ENCODE results near the gene FMN1.

The FMN1 gene

DNA sequence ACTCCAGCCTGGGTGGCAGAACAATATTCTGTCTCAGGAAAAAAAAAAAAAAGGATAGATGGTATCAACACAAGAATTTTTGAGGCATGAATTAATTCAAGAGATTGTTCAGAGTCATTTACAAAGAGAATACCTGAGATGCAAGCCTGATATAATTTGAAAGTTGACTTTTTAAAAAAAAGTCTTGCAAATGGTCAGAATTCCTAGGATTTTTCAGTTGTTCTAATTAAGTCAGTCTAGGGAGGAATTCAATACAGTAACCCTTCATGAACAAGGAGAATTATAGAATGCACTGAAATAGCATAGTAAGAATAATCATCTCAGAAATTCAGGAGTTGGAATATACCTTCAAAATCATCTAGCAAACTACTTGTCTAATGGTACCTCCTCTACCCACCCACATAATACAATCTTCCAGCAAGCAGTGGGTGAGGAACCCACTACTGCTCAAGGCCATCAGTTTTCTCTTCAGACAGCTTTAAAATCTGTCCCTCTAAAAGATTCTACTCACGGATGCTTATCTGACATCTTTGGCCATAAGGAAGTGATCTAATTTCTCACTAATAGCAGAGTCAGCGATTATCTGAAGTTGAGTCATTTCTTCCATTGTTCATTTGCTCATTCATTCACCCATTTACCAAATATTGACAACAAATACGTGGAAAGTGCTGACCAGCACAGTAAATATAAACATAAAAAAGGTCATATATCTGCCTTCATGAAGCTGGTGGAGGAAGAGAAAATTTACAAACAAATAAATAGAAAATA lies 317.1 kb downstream of the FMN1 start:
- no peak for FAIRE-seq

DNA sequence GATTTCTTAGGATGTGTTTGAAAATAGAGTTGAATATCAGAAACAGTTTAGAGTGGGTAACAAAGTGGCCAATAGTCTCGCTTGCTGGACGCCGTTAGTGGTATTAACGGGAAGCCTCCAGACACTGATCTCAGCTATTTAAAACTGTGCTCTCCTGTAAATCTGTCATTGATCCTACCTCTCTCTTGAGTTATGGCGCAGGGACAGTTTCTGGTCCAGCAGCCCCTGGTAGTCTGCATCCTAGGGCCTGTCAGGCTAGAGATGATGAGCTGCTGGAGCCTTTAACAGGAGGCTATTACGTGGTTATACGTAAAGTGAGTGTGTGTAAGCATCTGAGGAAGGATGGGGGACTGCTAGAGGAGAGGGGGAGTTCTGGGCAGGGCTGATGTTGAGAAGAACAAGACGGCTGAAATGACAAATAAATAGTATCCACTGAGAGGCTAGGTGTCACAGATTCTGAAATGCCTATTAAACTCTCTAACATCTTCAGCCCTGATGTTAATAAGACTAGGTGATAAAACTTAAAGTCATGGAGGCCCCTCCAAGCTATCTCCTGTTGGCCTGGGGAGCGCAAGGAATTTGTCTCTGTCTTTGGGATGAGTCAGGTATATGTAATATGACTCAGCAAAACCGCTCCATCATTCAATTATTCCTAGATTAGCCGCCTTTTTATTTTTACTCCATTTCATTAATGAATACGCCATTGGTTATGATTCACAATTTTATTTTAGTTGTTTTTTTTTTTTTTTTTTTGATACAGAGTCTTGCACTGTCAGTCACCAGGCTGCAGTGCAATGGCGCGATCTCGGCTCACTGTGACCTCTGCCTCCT lies 321.0 kb downstream of the FMN1 start:
- FAIRE-seq = no peak

DNA sequence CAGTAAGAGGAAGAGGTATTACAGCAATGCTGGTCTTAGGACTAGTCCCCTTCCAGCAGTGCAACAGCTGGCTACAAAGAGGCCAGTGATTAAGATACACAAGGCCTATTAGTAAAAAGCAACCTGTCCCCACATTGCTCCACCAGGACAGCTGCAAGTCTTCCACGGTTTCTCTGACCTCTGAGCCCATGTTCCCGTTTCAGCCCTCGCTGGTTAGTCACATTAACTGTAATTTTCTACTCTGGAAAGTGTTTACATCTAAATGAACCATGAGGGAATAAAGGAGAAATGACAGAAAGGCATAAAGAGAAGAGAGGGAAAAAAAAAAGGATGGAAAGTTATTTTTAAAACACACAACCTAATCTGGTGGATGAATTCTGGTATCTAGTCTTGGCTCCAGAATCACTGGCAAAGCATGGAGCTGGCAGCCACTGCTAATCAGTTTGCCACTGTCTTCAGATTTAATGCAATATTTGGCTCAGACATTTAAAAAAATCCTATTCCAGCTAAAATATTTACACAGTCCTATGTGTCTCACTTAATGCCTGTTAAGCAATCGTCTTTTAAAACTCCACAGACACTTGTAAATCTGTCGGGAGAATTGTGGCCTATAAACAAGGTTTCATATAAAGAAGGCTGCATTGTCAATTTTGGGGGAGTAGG lies 321.8 kb downstream of the FMN1 start:
- no peak for FAIRE-seq

DNA sequence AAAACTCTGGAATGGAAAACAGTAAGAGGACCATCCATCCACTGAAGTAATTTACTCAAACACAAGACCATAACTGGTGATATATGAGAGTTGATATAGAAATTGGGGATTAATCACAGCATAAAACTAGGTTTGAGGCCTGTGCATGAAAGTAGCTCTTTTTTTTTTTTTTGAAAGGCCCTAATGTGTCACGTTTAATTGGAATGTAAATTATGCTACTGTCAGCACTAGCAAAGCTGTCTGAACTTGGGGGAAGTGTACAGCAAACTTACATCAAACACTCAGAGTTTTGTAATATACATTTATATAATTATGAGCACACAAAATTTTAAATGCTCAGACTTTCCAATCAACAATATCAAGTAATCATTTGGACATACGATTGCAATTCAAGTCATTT lies 322.6 kb downstream of the FMN1 start:
- FAIRE-seq = no peak

DNA sequence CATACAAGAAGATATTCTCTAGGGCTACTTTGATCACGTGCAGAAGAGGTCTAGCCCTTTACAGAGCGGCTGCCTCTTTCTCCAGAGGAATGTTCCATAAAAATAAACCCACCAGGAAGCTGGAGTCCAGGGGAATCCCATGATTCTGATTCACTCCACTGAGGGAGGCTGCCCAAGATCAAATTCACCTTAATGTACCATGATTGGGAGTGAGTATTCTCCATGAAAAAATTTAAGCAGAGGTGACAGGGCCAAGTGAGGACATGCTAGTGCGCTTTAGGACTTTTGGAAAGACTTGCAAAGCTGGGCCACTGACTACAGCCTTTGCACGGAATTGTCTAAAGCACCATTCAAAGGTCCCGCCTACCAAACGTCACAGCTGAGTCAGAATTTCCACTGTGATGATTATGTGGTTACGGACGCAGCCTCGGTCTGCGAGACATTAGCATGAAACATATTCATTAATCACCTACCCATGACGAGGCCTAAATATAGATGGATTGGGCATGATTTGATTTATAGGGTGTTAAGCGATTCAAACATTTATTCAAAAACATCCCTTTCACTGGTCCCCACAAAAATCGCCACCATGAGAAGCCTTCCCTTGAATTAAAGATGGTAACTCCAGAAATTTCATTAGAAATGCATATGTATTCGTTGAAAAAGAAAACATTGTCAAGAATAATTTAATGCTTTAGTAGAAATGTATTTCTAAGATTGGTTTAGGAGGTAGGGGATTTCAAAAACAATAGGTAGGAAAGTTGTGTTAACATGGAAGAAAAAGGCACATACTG lies 324.1 kb downstream of the FMN1 start:
- no peak for FAIRE-seq

DNA sequence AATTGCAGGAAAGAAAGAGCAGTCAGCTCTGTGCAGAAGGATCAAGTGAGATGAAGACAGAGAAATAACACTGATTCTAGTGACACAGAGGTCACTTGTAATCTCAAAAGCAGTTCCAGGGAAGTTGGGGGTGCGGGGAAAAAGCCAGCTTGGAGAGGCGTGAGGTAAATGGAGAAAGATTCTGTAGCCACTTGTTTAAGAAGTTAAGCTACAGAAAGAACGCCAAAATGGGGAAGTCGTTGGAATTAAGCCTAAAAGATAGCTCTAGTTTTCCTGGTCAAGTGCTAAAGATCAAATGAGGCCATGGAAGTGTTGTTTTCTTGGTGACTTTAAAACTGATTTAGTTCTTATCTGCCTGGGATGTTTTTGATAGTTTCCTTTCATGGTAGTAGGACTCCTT lies 324.7 kb downstream of the FMN1 start:
- FAIRE-seq = no peak

DNA sequence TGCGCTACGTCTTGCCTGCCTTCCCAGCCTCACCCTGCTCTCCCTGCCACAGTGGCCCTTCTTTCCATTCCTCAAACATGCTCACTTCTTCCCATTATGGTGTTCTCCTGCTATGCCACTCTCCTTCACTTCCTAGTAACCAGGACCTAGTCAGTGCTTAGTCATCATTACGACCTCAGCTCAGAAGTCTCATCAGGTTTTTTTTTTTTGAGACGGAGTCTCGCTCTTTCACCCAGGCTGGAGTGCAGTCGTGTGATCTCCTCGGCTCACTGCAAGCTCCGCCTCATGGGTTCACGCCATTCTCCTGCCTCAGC lies 327.2 kb downstream of the FMN1 start:
- no peak for FAIRE-seq

DNA sequence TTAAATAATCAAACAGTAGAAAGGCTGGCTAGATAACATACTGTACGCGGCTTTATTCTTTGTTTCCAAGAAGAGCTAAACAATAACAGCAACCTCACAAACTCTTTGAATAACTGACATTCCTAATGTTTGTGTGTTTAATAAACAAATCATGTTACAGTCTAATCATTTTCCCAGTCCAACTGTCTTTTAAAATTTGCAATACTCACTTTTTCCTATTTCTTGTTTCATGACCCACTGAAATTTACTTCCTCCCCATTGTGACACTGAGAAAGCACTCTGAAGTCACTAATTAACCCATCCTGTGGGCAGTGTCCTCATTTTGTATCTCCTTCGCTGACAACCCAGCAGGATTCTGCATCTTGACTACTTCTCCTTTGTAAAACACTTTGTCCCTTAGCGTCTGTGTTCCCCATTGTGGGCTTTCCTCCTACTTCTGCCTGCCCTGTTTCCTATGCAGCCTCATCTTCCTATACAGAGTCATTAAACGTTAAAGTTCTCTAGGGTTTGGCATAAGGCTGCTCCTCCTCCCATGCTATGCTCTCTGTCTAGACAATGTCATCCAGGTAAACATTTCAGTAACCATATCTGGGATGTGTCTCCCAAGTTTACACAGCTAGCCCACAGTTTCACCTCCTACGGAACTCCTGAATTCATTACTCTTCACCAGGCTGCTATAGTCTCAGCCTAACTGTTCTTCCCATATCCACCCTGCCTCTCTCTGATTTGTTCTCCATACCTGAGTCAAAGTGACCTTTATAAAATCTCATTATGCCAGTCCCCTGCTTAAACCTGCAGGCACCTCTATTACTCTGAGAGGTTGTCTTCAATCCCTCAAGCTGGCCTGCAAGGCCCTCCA lies 327.8 kb downstream of the FMN1 start:
- no peak for FAIRE-seq

DNA sequence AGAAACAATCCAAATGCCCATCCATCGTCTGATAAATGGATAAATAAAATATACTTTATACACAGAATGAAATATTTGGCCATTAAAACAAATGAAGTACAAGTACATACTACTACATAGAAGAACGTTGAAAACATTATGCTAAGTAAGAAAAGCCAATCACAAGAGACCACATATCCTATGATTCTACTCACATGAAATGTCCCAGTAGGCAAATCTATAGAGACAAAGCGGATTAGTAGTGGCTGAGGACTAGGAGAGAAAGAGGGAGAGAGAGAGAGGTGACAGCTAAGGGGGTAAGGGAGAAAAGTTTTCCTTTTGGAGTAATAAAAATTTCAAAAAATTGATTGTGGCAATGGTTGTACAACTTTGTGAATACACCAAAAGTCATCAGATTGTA lies 329.7 kb downstream of the FMN1 start:
- no peak for FAIRE-seq

DNA sequence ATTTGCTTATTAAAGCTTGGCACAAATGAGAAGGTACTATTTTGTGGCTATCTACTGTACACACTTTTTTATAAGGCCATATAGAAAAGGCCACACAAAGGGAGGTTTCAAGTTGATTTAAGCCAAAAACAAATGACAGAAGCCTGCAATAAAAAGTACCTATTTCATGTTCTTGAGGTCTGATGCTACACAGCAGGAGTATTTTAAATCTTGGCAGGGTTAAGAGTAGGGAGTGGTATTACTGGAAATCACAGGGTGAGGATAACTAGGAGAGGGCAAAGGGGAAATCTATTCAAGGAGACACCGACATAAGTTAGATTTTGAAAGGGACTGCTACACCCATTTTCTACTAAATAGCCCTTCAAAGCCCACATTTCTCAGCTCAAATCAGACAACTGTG lies 330.5 kb downstream of the FMN1 start:
- FAIRE-seq = no peak

DNA sequence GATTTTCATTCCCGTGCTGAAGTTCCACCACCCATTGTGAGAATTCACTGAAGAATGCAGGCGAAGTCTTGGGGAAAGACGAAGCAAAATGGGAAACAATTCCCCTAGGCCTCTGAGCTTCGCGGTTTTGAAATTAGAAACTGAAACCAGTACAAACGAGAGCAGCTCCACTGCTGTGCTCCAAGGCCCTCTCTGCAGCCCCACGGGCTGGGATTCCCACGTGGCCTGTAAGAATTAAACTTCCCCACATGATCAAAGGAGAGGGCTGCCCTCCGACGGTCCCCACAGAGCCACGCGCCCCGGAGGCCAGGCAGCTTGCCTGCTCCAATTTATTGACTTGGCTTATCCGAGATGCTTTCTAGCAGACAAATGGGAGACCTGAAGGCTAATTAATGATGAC lies 332.8 kb downstream of the FMN1 start:
- no peak for FAIRE-seq

DNA sequence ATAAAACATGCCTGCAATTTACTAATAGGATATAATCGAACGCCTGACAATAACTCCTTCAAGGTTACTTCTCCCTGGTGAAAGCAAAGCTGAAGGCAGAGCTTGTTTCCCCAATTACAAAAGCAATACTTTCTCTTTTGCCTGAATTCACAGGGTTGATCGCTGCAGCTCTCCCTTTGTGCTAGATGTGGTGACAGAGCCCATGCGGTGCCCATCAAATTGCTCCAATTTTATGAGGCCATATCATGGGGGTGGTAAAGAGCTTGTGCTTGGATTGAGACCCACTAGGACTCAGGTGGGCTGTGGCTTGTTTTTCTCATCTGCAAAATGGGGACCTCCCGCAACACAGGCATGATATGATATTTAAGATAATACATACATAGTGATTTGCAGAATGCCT lies 333.3 kb downstream of the FMN1 start:
- FAIRE-seq = no peak

DNA sequence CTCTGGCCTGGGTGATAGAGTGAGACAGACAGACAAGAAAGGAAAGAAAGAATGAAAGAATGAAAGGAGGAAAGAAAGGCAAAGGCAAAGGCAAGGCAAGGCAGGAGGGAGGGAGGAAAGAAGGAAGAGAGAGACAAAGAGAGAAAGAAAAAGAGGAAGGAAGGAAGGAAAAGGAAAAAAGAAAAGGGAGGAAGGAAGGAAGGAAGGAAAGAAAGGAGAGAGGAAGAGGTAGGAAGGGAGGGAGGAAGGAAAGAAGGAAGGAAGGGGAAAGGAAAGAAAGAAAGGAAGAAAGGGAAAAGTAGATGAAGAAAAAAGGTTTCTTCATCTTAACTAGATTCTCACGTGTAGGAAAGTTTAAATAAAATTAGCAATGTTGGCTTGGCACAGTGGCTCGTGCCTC lies 334.5 kb downstream of the FMN1 start:
- no peak for FAIRE-seq

DNA sequence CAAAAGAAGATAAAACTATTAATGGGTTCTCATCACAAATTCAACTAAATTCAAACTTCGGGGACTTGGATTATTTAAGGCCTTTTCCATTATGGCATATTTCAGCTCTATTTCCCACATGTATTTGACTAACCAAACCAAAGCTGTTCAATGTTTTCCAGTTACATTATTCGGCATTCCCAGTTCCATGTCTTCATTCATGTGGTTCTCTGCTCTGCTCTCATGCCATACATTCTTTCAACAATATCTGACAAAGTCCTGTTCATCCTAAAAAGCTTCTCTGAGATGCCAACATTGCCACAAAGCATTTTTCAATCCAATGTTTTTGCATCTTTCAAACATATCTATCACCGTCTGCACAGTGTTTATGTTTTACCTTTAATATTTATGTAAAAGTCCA lies 335.3 kb downstream of the FMN1 start:
- no peak for FAIRE-seq

DNA sequence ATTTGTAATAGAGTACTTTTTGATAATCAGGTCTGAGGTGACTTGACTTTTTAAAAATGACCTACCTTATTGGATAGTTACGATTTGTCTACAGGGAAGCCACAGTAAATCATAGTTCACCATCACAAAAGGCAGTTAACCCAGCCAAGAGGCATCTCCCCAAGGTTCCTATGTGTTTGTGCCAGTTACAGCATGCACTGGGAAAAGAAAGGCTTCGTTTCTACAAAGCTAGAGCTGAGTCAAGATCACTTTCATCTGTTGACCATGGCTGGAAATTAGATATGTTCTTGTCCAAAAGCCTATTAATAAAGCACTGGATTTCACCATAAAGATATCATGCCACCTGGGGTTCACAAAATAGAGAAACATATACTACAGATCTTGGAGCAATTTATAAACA lies 336.8 kb downstream of the FMN1 start:
- FAIRE-seq = no peak

DNA sequence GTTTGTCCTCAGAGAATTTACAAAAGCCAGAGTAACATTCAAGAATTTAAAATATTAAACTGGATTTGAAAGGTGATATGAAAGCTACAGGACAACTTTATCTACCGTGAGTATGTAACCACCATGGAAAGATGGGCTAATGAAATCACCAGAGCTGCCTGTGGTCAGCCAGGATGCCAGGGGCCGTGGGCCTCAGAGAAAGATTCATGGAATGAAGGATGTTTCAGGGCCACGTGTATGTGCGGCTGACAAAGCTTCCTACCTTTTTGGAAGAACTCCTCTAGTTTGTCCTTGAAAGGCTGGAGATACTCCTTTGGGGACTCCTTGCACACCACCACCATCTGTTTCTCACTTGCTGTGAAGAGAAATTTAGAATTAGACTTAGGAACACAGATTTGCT lies 337.8 kb downstream of the FMN1 start:
- FAIRE-seq = no peak

DNA sequence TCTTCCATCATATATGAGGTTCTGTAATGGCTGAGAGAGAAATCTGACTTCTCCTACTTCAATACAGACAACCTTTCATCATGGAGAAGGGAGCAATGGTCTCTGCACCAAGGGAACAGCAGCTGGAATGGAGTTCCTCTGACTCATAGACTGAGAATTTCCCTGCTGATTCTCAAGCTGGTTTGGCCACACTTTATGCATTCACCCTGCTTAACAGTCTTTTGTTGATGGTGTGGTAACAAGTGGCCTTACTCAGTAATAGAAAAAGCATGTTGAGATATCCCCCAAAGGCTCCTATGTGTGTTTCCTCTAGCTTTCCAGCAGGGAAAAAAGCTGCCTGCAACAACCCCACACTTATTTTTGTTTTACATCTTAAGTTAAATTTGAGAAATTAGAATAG lies 338.6 kb downstream of the FMN1 start:
- FAIRE-seq = no peak

DNA sequence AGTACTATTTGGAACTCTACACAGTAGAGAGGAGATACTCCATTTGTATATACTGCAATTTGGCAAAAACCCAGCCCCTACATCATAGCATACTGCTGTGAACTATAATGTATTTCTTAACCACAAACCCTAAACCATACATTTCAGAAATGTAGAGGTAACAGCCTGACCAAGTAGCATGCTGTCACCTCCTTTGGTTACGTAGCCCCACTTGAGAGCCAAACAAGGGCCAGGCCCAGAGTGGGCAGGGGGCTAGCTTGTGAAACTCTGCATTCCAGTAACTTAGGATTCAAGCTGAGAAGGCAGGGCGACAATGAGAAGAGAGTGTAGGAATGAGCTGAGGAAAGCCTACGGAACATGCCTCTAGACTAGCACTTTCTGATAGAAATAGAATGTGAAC lies 340.9 kb downstream of the FMN1 start:
- FAIRE-seq = no peak

DNA sequence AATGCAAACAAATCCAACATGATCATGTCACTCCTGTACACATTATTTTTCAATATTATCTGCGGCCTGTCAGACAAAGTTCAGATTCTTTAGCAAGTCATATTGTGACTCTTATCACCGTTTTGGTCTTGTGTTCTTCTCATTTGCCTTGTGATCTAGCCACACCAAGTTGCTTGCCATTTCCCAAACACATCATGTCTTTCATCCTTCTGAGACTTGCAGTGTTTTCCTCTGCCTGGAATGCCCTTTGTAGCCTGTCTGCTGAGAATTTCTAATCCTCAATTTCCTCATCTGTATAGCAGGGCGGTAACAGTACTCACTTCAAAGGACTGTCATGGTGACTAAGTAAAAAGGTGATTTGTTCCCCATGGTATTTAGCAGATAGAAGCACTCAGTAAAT lies 341.7 kb downstream of the FMN1 start:
- FAIRE-seq = no peak

DNA sequence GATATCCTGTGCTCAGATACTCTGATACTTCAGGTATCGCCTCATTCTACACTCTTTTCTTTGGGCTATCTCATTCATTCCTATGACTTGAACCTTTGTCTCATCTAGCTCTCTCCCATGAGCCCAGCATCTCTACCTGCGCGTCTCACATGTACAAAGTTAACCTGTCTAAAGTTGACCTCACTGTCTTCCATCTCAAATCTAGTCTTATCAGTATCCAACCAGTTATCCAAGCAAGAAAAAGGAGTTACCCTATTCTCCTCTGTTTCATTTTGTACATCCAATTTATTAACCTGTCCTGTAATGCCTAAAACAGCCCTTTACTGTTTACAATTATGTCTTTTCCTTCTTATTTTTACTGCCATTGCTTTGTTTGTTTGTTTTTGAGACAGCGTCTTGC lies 342.5 kb downstream of the FMN1 start:
- FAIRE-seq = no peak

DNA sequence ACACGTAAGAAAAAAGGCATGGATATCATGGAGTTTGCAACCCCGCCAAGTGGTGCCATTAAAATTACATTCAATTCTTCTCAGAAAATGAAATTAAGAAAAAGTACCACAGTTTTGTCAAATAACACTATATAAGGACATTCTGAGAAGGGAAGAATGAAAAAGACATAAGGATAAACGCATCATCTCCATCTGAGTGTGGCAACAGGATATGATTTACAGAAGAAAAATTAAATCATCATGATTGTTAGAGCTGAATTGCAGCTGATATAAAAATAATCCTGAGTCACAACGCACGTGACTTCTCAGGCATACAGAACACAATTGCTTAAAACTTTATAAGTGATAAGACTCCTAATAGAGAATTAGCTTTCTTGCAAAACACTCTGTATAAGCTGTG lies 342.9 kb downstream of the FMN1 start:
- FAIRE-seq = no peak

All from A204.1 (cell line).